DND-41 (cell line): ENCODE measurements around the gene CACNB3.

ENCODE experiments used
- CTCF ChIP-seq: IDR thresholded peaks from 2 replicates; pipeline ENCODE4 v1.5.1; 2012; ENCODE audit warnings: borderline replicate concordance, low read length, moderate library complexity, mild to moderate bottlenecking; ENCODE audit not compliant: poor library complexity, severe bottlenecking; ENCODE audit errors: extremely low read depth
- EZH2 ChIP-seq: IDR thresholded peaks from 3 replicates; pipeline ENCODE4 v1.6.1; 2012; ENCODE audit warnings: borderline replicate concordance, low read depth, mild to moderate bottlenecking, moderate library complexity, low read length, inconsistent platforms; ENCODE audit not compliant: severe bottlenecking

GRCh38 chr12:48786591-48787544 is 31.4 kb upstream of the CACNB3 start:
- TF ChIP-seq CTCF (no peak), EZH2 (no peak)
